Measurements from ENCODE around the gene ALG2.
A peak's percentile ranks its signal among the peaks of the same experiment; 100 is the strongest.

Gene ALG2, protein sequence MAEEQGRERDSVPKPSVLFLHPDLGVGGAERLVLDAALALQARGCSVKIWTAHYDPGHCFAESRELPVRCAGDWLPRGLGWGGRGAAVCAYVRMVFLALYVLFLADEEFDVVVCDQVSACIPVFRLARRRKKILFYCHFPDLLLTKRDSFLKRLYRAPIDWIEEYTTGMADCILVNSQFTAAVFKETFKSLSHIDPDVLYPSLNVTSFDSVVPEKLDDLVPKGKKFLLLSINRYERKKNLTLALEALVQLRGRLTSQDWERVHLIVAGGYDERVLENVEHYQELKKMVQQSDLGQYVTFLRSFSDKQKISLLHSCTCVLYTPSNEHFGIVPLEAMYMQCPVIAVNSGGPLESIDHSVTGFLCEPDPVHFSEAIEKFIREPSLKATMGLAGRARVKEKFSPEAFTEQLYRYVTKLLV

DNA sequence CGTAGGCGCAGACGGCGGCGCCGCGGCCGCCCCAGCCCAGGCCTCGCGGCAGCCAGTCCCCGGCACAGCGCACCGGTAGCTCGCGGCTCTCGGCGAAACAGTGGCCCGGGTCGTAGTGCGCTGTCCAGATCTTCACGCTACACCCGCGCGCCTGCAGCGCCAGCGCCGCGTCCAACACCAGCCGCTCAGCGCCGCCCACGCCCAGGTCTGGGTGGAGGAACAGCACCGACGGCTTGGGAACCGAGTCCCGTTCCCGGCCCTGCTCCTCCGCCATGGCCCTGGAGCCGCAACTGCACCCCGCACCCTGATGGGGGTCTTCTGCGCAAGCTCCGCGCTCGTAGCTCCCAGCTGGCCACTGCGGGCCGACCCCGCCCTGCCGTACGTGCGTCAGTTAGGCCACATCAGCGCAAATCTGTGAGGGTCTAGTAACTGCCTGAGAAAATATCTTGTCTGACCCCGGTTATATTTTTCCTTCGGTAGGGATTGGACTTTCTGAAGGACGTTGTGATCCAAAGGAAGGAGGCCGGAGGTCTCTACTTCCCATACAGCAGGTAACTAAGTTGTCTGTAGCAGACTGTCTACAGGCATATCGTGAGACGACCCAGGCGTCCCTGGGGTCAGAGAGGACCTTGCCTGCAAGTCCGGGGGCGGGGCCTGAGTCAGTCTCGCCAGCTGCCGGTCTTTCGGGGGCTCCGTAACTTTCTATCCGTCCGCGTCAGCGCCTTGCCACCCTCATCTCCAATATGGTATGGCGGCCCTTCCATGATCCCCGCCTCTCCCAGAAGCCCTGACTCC lies at the start of gene ALG2, which contains the start of gene SEC61B:
TSS of gene ALG2 (minus strand) at position 322 of the 795 bp plus-strand sequence. CDS start at position 274, 48 bp downstream.
TSS of gene SEC61B (plus strand) at position 662 of the 795 bp plus-strand sequence. CDS start at position 744, 82 bp downstream.
- DNase-seq = peak; percentile 92

DNA sequence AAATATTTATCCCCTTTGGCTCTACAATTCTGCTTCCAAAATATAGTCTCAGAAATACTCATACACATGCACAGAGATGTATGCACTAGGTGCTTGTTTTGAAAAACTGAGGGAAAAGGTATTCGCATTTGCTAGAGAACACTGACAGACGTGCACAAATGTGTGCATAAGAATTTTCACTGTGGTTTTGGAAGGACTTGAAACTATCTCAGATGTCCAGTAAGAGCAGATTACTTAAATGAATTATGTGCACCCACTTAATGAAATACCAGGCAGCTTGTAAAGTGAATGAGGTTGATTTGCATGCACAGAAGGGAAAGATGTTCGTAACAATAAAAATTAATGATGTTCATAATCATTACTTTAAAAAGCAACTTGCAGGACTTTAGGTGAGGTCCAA lies 48.7 kb upstream of the ALG2 start:
- no peak for DNase-seq

DNA sequence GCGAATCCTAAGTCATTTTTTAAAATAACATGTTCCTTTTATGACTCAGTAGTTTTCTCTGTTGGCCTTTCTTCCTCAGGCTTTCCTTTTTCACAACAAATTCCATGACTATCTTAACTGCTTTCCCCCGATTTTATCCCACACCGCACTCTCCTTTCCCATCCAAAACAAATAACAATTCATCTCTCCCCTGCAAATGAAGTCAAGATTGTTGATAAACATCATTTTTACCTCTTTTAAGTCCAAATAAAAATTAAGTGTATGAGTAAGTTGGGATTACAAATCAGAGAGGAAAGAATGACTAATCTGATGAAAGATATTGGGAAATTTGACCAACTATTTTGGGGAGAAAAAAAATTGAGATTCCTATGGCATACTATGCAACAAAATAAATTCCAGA lies 47.7 kb upstream of the ALG2 start:
- DNase-seq = no peak

DNA sequence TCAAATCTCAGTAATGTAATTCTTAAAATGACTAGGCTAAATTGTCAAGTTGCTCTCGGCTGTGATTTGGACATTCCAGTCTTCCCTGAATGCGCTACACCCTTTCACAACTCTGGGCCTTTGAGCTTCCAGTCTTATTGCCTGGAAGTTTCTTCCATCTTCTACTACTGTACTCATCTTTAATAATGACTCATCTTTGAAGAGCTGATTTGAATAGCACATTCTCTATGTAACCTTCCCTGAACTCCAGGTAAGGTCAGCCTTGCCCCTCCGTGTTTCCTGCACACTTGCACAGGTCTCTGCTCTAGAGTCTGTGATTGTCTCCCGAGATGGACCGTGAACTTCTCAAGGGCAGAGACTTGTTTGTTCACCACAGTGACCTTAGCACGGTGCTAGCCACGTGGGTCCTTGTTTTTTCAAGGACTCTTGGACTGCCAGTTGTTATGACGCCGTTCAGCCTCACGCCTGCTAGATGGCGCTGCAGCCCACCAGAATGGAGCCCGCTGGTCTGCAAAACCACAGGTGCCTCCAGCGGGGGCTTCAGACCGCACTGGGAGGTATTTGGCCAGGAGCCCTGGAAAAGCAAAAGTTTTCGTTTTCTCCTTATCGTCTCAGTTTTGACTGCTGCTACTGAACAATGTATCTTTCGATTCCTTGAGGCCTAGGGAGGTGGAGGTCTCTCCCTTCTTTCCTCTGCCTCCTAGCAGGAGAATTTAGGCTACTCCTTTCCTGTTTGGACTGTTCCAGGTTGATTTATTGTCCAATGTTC lies 44.7 kb upstream of the ALG2 start:
- DNase-seq = no peak

DNA sequence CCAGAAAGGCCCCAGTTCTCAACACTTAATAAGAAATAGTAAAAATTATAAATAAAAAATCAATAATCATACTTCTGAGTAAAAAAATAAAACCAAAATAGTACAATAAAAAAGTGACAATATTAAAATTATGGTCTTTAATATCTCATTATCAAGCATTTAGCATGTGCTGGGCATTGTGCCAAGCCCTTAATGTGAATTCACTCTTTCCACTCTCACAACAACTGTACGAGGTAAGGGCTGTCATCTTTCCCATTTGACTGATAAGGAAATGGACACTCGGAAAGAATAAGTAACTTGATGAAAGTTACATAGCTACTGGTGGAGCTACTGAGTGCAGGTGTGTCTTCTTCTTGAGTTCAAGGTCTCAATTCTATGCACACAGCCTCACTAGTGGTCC lies 43.9 kb upstream of the ALG2 start:
- no peak for DNase-seq

DNA sequence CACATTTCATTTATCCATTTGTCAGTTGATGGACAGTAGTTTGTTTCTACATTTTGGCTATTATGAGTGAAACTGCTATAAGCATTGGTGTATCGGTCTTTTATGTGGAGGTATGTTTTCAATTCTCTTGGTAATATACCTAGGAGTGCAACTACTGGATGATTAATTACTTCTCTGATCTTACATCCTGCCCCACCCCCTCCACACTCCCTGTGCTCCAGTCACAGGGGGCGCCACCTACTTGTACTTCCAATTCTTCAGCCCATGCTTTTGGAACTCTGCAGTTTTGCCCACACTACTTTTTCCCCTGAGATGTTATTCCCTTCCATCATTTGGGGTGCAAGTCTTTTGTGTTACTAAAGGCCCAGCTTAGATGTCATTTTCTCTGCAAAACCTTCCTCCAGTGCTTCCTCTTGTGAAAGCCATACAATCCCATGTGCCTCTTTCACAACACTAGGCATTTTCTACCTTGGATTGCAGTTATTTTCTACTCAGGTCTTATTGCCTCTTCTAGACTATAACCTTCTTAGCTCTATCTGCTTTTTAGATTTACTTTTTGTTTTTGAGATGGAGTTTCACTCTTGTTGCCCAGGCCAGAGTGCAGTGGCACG lies 42.4 kb upstream of the ALG2 start:
- no peak for DNase-seq

DNA sequence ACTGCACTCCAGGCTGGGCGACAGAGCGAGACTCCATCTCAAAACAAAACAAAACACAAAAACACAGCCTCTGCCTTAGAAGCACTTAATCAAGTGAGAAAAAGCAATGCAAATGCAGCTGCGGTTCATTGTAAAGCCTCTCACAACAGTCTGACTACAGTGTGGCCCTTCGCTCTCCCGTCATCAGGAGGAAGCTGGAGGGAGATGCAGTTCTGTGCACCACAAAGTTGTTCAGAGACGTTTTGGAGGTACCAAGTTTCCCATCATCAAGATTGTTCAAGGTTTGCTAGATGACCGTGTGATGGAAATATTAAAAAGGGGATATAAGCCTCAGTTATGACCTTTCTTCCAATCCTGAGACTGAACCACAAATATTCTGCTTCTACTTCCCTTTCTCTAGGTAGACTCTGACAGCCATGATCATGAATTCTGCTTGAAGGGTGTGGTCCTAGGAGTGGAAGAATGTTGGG lies 41.2 kb upstream of the ALG2 start:
- DNase-seq = no peak

DNA sequence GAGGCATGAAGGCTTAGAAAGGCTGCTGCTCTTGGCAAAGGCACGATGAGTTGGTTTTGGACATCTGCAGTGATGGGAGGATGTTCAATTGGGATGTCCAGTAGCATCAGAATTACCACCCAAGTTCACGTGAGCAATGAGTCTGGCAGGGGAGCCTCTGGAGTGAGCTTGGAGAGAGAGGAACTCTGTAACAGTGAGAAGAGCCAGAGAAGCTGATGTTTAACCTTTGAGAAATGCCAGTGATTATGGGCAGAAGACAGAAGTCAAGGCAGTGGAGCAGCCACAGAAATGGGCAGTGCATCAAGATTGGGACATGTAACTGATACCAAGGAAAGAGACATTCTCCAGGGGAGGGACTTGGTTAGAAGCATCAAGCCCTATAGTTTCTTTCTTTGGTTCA lies 40.2 kb upstream of the ALG2 start:
- no peak for DNase-seq

DNA sequence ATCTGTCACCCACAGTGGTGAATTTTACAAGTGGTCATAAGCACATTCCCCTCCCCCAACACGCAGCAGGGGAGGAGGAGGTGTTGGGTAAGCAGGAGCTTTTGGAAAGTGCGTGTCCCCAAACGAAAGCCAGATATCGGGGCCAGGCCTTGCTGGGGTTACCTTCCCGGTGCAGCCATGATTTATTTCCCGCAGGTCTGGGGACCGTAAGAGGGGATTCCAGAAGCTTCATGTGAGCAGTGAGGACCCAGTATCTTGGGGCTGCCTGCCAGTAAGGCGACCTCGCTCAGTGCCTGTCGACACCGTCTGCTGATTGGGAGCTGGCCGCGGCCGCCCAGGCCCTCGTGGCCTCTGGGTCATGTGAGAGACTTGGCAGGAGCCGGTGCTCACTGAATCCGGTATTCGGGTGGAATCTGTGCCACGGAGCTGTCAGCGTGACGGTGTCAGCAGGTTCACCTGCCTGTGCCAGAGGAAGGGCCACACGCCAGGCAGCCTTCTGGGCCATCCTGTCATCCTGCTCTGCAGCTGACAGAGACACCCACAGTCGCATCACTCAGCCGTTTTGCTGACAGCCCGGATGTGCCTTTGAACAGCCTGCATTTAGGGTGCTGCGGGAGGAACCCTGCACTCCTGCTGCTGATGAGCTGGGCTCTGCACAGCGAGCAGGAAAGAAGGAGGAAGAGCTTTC lies 37.6 kb upstream of the ALG2 start:
- no peak for DNase-seq

DNA sequence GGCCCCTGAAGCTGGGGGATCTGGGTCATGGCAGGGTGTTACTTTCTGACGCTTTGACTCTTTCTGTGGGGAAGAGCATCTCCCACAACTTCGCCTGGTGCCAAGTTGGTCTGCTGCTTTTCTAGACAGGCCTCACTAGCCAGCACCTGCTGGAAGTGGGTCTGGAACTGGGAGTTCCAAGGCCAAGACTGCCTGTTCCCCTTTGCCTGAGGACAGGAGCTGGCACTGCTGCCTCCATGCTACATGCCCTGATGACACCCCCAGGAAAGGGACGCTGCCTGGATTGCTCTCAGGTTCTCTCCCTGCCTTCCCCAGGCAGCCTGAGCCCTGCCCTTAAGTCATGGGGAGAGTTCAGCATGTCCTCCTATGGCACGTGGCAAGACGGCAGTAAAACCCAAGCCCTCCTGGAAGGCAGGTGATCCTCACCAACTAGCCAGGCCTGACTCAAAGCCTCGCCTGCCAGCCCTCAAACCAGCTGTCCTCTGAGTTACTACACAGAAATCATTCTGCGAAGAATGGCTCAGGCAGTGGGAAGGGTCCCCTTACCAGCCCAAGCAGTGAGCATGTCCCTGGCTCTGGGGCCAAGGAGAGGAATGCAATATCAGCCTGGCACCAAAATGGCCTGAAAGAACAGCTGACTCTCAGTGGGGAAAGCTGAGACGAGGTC lies 36.1 kb upstream of the ALG2 start:
- DNase-seq = no peak

DNA sequence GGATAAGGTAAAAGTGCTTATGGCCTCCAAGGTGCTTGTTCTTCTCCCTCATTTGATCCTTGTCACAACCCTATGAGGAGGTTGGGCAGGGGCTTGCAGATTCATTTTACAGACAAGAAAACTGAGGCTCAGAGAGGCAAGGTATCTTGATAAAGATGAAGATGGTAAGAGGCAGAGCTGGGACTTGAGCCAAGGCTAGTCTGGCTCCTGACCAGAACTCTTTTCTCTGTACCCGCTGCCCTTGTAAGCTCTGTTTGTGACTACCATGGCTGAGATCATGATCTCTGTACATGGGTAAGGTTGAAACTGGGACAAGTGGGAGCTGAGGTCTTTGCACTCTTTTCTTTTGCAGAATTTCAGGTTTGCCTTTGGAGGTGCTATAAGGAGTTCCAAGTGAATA lies 33.9 kb upstream of the ALG2 start:
- DNase-seq = no peak

DNA sequence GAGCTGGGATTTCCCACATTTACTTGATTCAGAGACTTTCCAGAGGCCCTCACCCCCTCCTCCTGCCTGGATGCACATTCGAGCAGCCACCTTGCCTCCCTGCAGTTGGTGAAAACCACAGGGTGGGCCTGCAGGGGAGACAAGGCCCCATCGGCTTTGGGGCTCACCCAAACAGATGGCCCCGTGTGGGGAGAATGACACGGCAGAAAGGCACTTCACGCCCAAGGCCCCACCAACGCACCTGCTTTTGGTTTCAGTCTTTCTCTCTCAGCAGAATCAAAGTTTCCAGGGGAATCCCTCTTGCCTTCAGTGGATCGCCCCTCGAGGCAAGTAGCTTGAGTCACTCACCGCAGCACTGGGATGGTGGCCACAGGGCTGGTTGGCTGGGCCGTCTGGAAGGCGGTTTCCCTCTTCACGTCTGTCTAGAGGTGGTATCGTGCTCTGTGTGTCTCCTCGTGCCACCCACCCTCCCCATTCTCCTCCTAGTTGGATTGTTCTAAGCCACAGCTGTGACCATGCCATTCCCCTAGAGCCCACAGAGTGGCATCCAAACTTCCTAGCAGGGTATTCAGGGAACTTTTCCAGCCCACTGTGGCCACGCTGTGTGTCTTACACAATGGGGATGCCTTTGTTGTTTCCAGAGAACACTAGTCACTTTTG lies 32.2 kb upstream of the ALG2 start:
- no peak for DNase-seq

DNA sequence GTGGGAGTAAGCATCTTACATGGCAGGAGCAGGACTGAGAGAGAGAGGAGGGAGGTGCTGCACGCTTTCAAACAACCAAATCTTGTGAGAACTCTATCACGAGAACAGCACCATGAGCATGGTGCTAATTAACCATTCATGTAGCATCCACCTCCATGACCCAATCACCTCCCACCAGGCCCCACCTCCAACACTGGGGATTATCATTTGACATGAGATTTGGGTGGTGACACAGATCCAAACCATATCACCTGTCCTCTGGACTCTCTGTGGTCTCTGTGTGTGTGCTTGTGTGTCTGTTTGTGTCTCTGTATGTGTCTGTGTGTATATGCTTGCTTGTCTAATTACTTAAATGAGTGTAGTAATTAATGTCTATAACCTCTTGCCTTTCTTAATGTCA lies 31.4 kb upstream of the ALG2 start:
- no peak for DNase-seq

DNA sequence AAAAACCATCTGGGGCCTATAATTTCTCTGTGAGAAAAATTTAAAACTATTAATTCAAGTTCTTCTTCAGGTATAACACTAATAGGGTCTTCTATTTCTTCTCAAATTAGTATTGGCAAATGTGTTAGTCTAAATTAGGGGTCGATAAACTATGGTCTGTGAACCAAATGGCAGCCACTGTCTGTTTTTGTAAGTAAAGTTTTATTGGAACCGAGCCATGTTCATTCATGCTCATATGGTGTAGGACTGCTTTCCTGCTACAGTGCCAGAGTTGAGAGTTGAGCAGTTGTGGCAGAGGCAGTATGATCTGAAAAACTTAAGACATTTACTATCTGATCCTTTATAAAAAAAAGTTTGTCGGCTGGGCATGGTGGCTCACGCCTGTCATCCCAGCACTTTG lies 29.4 kb upstream of the ALG2 start:
- no peak for DNase-seq

DNA sequence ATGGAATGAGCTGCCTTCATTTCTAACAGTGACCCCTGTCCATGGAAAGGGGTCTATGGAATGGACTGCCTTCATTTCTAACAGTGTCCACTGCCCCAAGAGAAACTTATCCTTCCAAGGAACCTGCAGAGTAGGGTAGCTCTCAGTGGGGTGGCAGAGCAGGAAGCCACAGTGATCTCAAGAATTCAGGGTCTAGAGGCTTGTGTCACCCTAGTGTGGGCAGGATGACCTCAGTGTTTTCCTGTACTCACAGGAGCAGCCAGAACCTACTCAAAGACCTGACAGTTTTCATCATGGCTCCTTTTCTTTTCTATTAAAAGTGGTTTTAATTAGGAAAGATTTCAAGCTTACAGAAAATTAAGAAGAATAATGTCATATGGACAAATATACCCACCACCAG lies 27.9 kb upstream of the ALG2 start:
- no peak for DNase-seq

DNA sequence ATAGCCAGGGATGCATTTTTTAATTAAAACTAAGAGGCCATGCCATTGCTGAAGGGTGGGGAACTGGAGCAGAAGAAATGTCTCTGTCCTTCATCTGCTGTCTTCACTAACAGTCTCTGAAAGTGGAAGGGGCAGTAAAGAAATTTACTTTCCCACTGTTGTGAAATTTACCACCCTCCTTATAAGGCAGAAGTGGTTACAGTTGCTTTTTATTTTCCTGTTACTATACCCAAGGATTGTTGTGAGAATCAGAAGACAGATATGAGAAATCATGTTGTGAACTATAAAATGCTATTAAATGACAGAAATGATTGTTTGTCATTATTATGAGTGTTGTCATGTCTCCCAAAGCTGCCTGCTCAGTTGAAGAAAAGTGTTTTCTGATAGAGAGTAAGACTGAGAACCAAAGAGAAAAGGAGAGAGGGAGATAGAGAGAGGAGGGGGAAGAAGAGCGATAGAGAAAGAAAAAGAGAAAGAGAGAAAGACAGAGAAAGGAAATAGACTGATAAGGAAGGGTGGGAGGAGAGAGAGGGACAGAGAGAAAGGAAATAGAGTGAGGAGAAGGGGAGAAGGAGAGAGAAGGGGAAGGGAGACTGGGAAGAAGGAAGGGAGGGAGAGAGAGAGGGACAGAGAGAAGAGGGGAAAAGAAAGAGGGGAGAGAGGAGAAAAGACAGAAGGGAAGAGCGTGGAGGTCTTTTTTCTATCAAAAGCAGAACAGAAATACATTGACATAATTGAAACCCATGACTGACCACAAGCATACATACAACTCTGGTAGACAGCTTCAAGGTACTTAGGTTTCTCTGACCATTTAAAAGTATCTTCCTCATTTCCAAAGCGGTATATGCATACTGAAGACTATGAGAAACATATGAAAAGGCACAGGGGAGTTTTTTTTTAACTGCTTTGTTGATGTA lies 22.9 kb upstream of the ALG2 start:
- DNase-seq = no peak

DNA sequence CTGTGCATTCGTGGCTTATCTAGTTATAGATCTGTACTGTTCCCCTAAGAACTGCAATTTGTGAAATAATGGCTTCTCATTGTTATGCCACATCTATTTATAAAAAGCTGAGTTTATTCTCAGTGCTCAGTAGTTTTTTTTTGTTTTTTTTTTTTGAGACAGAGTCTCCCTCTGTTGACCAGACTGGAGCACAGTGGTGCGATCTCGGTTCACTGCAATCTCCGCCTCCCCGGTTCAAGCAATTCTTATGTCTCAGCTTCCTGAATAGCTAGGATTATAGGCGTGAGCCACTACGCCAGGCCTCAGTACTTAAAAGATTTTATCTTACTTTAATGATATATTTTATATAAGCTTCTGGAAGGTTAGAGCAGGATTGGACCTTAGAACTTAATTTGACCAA lies 19.4 kb upstream of the ALG2 start:
- no peak for DNase-seq

DNA sequence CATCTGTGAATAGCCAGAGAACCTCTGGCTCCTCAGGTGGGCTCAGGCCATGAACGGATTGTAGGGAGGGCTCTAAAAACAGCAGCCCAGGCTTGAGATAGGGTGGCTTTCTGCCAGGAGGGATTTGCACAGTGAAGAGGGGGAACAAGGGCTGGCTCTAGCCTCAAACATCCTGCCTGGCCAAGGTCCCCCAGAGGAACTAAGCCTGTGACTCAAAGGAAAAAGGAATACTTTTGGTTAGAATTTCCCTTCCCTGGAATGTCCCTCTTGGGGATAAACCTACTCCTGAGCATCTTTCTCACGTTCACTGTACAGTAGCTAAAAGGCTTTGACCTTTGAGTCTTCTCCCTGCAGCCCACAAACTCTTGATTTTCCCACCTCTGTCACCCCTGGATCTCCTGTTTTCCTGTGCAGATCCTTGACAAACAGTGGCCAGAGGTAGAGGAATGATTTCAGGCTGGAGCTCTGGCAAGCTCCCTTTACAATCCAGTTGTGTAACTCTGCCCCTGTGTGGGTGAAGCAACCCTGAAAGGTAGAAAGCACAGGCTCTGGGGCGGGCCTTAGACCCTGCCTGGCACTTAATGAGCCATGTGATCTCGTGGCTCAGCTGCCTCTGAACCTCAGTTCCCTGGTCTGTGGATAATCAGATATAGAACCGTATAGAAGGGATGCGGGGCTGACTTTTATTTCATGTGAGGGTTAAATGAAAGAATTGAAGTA lies 17.8 kb upstream of the ALG2 start:
- no peak for DNase-seq

DNA sequence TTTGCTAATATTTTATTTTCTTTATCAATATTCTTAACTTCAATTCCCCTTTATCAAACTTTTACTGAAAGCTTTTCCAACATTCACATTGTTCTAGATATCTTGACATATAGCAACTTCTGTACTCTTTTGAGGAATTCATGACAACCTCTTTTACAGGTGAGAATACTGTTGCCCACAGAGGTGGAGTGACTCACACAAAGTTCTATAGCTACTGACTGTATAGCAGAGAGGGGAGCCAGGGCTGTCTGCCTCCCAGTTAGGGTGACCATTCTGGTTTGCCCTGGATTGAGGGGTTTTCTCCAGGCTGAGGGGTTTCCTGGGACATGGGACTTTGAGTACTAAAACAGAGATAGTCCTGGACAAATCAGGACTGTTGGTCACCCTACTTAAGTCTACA lies 16.6 kb upstream of the ALG2 start:
- DNase-seq = no peak

Data from NCI-H1417 treated with DMSO at 0.1 percent for 48 hours (cell line).